Measurements from ENCODE around the gene ENTHD1.

ENTHD1 gene

GRCh38 chr22:39928536-39929520 lies 35.3 kb upstream of the ENTHD1 start:
- DNase-seq (ENCODE audit: extremely low read depth, insufficient read length) = no peak
- Histone ChIP-seq H3K36me3 (ENCODE audit: control insufficient read depth, insufficient read depth, low read length) (no peaks in the 10 kb centered on the region), H3K27me3 (replicated peaks; ENCODE audit: control insufficient read depth, insufficient read depth, low read length) (no peaks in the 10 kb centered on the region), H3K4me3 (replicated peaks; ENCODE audit: low read depth, low read length) (no peak overlapping the region)
- no peak for TF ChIP-seq CTCF (IDR thresholded peaks at IDR 0.05; ENCODE audit: insufficient read depth, low read length, poor library complexity, severe bottlenecking)

- TF ChIP-seq CTCF (IDR thresholded peaks at IDR 0.05; ENCODE audit: insufficient read depth, low read length, poor library complexity, severe bottlenecking) = peak; percentile 4
- no peaks in the 10 kb centered on the region for H3K27me3 ChIP-seq (replicated peaks; ENCODE audit: control insufficient read depth, insufficient read depth, low read length)
- no peaks in the 10 kb centered on the region for H3K36me3 ChIP-seq (ENCODE audit: control insufficient read depth, insufficient read depth, low read length)
- no peak for DNase-seq (ENCODE audit: extremely low read depth, insufficient read length)
- no peak overlapping the region for H3K4me3 ChIP-seq (replicated peaks; ENCODE audit: low read depth, low read length)
These were observed 34.0 kb upstream of the ENTHD1 start for GRCh38 chr22:39927544-39927943.

- TF ChIP-seq CTCF (IDR thresholded peaks at IDR 0.05; ENCODE audit: insufficient read depth, low read length, poor library complexity, severe bottlenecking) = no peak
- Histone ChIP-seq H3K36me3 (ENCODE audit: control insufficient read depth, insufficient read depth, low read length) (no peaks in the 10 kb centered on the region), H3K27me3 (replicated peaks; ENCODE audit: control insufficient read depth, insufficient read depth, low read length) (no peaks in the 10 kb centered on the region), H3K4me3 (replicated peaks; ENCODE audit: low read depth, low read length) (no peak overlapping the region)
- no peak for DNase-seq (ENCODE audit: extremely low read depth, insufficient read length)
These were observed 33.2 kb upstream of the ENTHD1 start for GRCh38 chr22:39926753-39927152.

- Histone ChIP-seq H3K36me3 (ENCODE audit: control insufficient read depth, insufficient read depth, low read length) (no peaks in the 10 kb centered on the region), H3K27me3 (replicated peaks; ENCODE audit: control insufficient read depth, insufficient read depth, low read length) (no peaks in the 10 kb centered on the region), H3K4me3 (replicated peaks; ENCODE audit: low read depth, low read length) (no peak overlapping the region)
- no peak for TF ChIP-seq CTCF (IDR thresholded peaks at IDR 0.05; ENCODE audit: insufficient read depth, low read length, poor library complexity, severe bottlenecking)
- no peak for DNase-seq (ENCODE audit: extremely low read depth, insufficient read length)
These were observed 32.5 kb upstream of the ENTHD1 start for GRCh38 chr22:39925909-39926679.

- Histone ChIP-seq H3K4me3 (replicated peaks; ENCODE audit: low read depth, low read length) (no peak overlapping the region), H3K27me3 (replicated peaks; ENCODE audit: control insufficient read depth, insufficient read depth, low read length) (no peaks in the 10 kb centered on the region)
These were observed 31.7 kb upstream of the ENTHD1 start for GRCh38 chr22:39925273-39925672.

More at GRCh38 chr22:39925273-39925672, 31.7 kb upstream of the ENTHD1 start:
- no peak for DNase-seq (ENCODE audit: extremely low read depth, insufficient read length)
- no peak for TF ChIP-seq CTCF (IDR thresholded peaks at IDR 0.05; ENCODE audit: insufficient read depth, low read length, poor library complexity, severe bottlenecking)
- H3K36me3 ChIP-seq (ENCODE audit: control insufficient read depth, insufficient read depth, low read length) = no peaks in the 10 kb centered on the region

Data from GM06990 (cell line).